ENCODE data around the gene DENND4A. TPM values are rescaled to one million over a fixed set of nuclear protein-coding genes. Genes with fewer than 3 reads are reported as not detected.

DENND4A gene
- total and polyA plus RNA-seq, 9 of the 15 experiments (the other 6 are each of a cell fraction or from before 2014, with no cell fraction given) = 6.8 to 32.3 (median 19.9) TPM

DNA sequence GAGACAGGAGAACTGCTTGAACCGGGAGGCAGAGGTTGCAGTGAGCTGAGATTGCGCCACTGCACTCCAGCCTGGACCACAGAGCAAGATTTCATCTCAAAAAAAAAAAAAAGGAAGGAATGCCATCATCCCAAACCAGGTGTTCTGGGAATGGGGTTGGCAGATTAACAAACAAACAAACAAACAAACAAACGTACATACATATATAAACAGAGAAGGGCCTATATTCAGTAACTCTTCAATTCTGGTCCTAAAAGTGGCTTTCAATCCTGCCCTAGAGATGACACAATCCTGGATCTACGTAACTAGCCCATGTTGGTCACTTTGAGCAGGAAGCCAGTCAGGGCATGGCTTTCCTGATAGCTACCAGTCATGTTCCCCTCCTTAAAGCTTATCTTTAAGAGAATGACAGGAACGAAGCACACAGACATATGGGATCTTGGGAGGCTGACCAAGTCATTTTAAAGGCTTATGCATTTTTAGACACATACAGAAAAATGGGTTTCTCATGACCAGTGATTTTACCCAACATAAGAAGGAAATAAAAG, 47.3 kb upstream of the DENND4A start (continued):
- TF ChIP-seq ZNF449 (CRISPR knock-in tag; IDR thresholded peaks at IDR 0.05) (no peak), ZNF589 (CRISPR knock-in tag; IDR thresholded peaks at IDR 0.05; ENCODE audit: low read depth) (peak; percentile 67; the same call in 1 of the 2 replicates), BRD9 (IDR thresholded peaks at IDR 0.05; ENCODE audit: low read depth, partially characterized antibody) (peak; percentile 51), POLR3A (IDR thresholded peaks at IDR 0.05; ENCODE audit: borderline replicate concordance, extremely low read depth, insufficient read depth, insufficient read length) (no peak), SP1 (CRISPR knock-in tag; IDR thresholded peaks at IDR 0.05) (no peak), RB1 (IDR thresholded peaks at IDR 0.05; ENCODE audit: low read depth) (no peak), STAT5B (CRISPR knock-in tag; IDR thresholded peaks at IDR 0.05) (no peak), CAMTA2 (CRISPR knock-in tag; conservative IDR thresholded peaks at IDR 0.05) (no peak), SMARCE1 (IDR thresholded peaks at IDR 0.05) (peak; percentile 60), ZNF639 (CRISPR knock-in tag; conservative IDR thresholded peaks at IDR 0.05 in 1 of 2, IDR thresholded peaks at IDR 0.05 in 1 of 2) (peak in 1 of 2 experiments; percentile 36; a peak in 1 of 4 replicates), EHMT2 (IDR thresholded peaks at IDR 0.05) (peak; percentile 57; the same call in 1 of the 2 replicates), KDM1A (IDR thresholded peaks at IDR 0.05) (peak; percentile 64 to 65; a peak in 3 of 4 replicates), FUS (optimal IDR thresholded peaks at IDR 0.05; ENCODE audit: low read depth, low read length) (no peak), POLR3G (IDR thresholded peaks at IDR 0.05; ENCODE audit: extremely low read depth, insufficient read length, insufficient replicate concordance) (no peak), BHLHE40 (IDR thresholded peaks at IDR 0.05; ENCODE audit: low read length) (peak; percentile 41; the same call in 1 of the 2 replicates), CREBBP (IDR thresholded peaks at IDR 0.05; ENCODE audit: low read depth, low read length) (no peak), ZNF23 (CRISPR knock-in tag; IDR thresholded peaks at IDR 0.05) (no peak), IFI16 (CRISPR knock-in tag; IDR thresholded peaks at IDR 0.05) (no peak), CREB1 (IDR thresholded peaks at IDR 0.05) (peak; percentile 38; the same call in 1 of the 2 replicates), CREB1 (CRISPR knock-in tag; IDR thresholded peaks at IDR 0.05) (no peak), ARNT (IDR thresholded peaks at IDR 0.05) (peak in 1 of 2 experiments; percentile 49; a peak in 1 of 4 replicates), HDAC2 (IDR thresholded peaks at IDR 0.05) (peak; percentile 67; the same call in 1 of the 2 replicates), ZNF75A (CRISPR knock-in tag; IDR thresholded peaks at IDR 0.05) (no peak), NFE2 (IDR thresholded peaks at IDR 0.05; ENCODE audit: low read depth) (0 out of 2 replicates have a peak, but pooled peaks have one; percentile 53), HMGN3 (IDR thresholded peaks at IDR 0.05; ENCODE audit: borderline replicate concordance, extremely low read depth, insufficient read length, low read depth, low read length) (no peak), CBX3 (IDR thresholded peaks at IDR 0.05; ENCODE audit: borderline replicate concordance in 1 of 2, low read length in 2 of 2) (0 out of 3 replicates have a peak, but pooled peaks of 1 of the 2 experiments have one; percentile 7), RFX5 (IDR thresholded peaks at IDR 0.05; ENCODE audit: low read depth, low read length) (no peak), ZNF143 (CRISPR knock-in tag; IDR thresholded peaks at IDR 0.05) (no peak), TRIM24 (IDR thresholded peaks at IDR 0.05) (peak; percentile 52 to 74; a peak in 3 of 4 replicates)
